Body of pancreas (tissue), 4 donors: ENCODE data around the gene FBXO27. TPM values are rescaled to one million over a fixed set of nuclear protein-coding genes. Genes with fewer than 3 reads are reported as not detected.
A peak's percentile ranks its signal among the peaks of the same experiment; 100 is the strongest.

Source experiments
- ATAC-seq: fragments of 150-250 bp; one replicate; pipeline ENCODE4 v1.9.1; 2016
- DNase-seq, 4 donors: peaks; one replicate each; pipeline ENCODE4 v3.0.0-alpha.2; 2019
- H3K27ac ChIP-seq, 4 donors: fragments of 200-600 bp; sonication (generic); 1 replicate in 3 of 4; 2 replicates in 1 of 4; pipeline versions ENCODE4 v1.5.1 to v1.6.1; 2016 to 2019; ENCODE audit warnings: mild to moderate bottlenecking in 1 of 4, mixed read lengths in 1 of 4, moderate library complexity in 1 of 4
- H3K27me3 ChIP-seq, 2 donors: fragments of 200-600 bp; sonication (generic); one replicate each; pipeline ENCODE4 v1.6.0; 2016; ENCODE audit warnings: mild to moderate bottlenecking in 1 of 2
- H3K36me3 ChIP-seq, 2 donors: fragments of 200-600 bp; sonication (generic); replicated peaks in 1 of 2; 2 replicates each; pipeline ENCODE4 v1.5.1; 2016; ENCODE audit warnings: low read depth in 2 of 2; ENCODE audit not compliant: insufficient read depth in 1 of 2
- H3K4me1 ChIP-seq: fragments of 200-600 bp; sonication (generic); one replicate; pipeline ENCODE4 v1.6.0; 2016
- H3K4me3 ChIP-seq, 2 donors: fragments of 200-600 bp; sonication (generic); 1 replicate in 1 of 2; 2 replicates in 1 of 2; pipeline ENCODE4 v1.5.1; 2016 to 2019
- H3K9me3 ChIP-seq, 3 donors: fragments of 200-600 bp; sonication (generic); 1 replicate in 2 of 3; 2 replicates in 1 of 3; pipeline ENCODE4 v1.5.1; 2016
- POLR2A ChIP-seq, 3 donors: fragments of 450-650 bp; IDR thresholded peaks; one replicate each; pipeline ENCODE4 v1.6.1; 2016; ENCODE audit warnings: antibody characterized with exemption in 3 of 3, mild to moderate bottlenecking in 2 of 3
- WGBS, 2 donors: methylation state at CpG; one replicate each; pipeline ENCODE4 v1.1.5; 2017; 5-methylcytosine and 5-hydroxymethylcytosine counted together
- intact Hi-C: fragments of 100-400 bp; cut with DNase I; formaldehyde crosslinking; loops from one replicate; pipeline ENCODE4 v1.15.1; 2023
- total RNA-seq, 2 donors: library from RNA; depleted of rRNA; stranded (reverse); fragments of >200 nt; gene quantifications; one replicate each; pipeline ENCODE4 v1.1.0, GENCODE V29; 2016
- TF ChIP-seq, protein P1 (sequence below), 7 experiments: fragments of 450-650 bp in 4 of 7; fragments of 200-600 bp in 3 of 7; sonication (generic) in 3 of 7; IDR thresholded peaks; one replicate each; pipeline ENCODE4 v1.5.1; 2016 to 2019; ENCODE audit warnings: antibody characterized with exemption in 7 of 7

The FBXO27 gene
- total RNA-seq, 2 donors from 2014 or later = 0.52 to 4.3 TPM

DNA sequence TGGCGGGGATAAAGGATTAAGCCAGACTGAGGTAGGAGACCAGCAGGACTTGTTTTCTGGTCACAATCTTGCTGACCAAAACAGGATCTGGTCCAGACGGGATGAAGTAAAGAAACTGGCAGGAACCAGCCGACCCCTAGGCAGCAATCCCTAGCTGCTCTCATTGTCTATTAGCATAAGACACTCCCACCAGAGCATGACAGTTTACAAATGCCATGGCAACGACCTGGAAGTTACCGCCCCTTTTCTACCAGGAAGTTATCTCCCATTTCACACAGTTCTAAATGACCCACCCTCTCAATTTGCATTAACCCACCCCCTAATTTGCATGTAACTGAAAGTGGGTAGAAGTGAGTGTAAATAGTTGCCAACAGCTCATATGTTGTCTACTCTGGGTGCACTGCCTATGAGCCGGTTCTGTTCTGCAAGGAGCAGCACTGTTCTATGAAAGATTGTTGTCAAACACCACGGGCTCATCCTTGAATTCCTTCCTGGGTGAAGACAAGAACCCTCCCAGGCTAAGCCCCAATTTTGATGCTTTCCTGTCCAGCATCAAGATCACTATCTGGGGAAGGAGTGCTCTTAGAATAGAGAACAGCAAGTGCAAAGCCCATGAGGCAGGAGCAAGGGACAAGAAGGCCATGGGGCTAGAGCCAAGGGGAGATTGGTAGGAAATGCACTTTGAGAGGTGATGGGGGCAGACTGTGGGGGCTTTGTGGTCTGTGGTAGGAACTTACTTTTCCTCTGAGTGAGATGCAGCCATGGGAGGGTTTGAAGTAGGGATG lies 13.9 kb upstream of the FBXO27 start:
- ATAC-seq (peak; percentile 33), DNase-seq (peak in 1 of 4 donors; percentile 7)
- Histone ChIP-seq H3K4me3 (no peak overlapping the region), H3K36me3 (no peaks in the 10 kb centered on the region), H3K4me1 (no peaks in the 10 kb centered on the region), H3K27me3 (no peaks in the 10 kb centered on the region), H3K9me3 (no peaks in the 10 kb centered on the region), H3K27ac (no peak overlapping the region)
- 65 to 72% methylated on average over 7 of the region's 7 CpGs for WGBS, 2 donors
- TF ChIP-seq, protein P1, sequence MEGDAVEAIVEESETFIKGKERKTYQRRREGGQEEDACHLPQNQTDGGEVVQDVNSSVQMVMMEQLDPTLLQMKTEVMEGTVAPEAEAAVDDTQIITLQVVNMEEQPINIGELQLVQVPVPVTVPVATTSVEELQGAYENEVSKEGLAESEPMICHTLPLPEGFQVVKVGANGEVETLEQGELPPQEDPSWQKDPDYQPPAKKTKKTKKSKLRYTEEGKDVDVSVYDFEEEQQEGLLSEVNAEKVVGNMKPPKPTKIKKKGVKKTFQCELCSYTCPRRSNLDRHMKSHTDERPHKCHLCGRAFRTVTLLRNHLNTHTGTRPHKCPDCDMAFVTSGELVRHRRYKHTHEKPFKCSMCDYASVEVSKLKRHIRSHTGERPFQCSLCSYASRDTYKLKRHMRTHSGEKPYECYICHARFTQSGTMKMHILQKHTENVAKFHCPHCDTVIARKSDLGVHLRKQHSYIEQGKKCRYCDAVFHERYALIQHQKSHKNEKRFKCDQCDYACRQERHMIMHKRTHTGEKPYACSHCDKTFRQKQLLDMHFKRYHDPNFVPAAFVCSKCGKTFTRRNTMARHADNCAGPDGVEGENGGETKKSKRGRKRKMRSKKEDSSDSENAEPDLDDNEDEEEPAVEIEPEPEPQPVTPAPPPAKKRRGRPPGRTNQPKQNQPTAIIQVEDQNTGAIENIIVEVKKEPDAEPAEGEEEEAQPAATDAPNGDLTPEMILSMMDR (IDR thresholded peaks at IDR 0.05) = no peak
- no peak for TF ChIP-seq POLR2A (IDR thresholded peaks at IDR 0.05)
- intact Hi-C loops = no loop called here

DNA sequence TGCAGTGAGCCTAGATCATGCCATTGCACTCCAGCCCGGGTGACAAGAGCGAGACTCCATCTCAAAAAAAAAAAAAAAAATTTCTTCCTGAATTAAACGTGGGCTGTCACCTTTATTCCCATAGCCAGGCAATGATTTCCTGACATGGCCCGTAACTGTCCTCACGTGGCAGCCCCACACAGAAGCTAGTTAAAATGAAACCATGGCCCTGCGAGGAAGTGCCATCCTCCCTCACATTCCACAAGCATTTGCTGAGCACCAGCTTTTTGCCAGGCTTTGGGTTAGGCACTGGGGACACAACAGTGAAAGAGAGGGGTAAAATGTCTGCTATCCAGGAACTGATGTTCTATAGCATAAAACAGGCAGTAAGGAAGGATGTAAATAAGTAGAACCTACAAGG lies 13.2 kb upstream of the FBXO27 start:
- H3K36me3 ChIP-seq = no peaks in the 10 kb centered on the region
- no peak overlapping the region for H3K4me3 ChIP-seq
- no peaks in the 10 kb centered on the region for H3K9me3 ChIP-seq
- DNase-seq = no peak
- 49 to 56% methylated on average over 6 of the region's 6 CpGs for WGBS, 2 donors
- no peak overlapping the region for H3K27ac ChIP-seq
- no peak for ATAC-seq
- intact Hi-C loops = no loop called here
- no peaks in the 10 kb centered on the region for H3K27me3 ChIP-seq
- H3K4me1 ChIP-seq = no peaks in the 10 kb centered on the region
- TF ChIP-seq, protein P1 (IDR thresholded peaks at IDR 0.05) = no peak
- no peak for TF ChIP-seq POLR2A (IDR thresholded peaks at IDR 0.05)

DNA sequence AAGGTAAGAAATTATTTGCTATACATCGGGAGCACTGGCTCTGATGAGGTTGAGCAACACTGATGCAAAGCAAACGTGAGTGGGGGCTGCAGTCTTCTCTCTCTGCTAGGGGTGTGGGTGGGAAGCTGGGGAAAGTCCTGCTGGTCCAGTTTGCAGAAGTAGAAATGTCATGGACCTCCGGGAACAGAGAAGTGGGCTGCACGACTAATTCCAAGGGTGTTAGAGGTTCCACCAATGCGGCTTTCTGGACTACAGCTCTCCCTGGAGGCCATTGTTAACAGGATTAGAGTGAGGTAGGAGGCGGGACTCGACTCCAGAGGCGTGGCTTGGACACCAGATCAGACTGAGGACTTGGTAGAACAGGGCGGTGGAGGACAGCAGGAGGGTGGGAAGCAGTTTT lies 5.7 kb upstream of the FBXO27 start:
- Histone ChIP-seq H3K9me3 (no peaks in the 10 kb centered on the region), H3K36me3 (no peaks in the 10 kb centered on the region), H3K27me3 (no peaks in the 10 kb centered on the region), H3K27ac (no peak overlapping the region), H3K4me1 (no peaks in the 10 kb centered on the region), H3K4me3 (no peak overlapping the region)
- peak; percentile 77 for ATAC-seq
- DNase-seq = peak; percentile 52 to 79 (median 66)
- WGBS, 2 donors = 5% methylated on average over 9 of the region's 9 CpGs
- intact Hi-C loops = no loop called here
- no peak for TF ChIP-seq POLR2A (IDR thresholded peaks at IDR 0.05)
- TF ChIP-seq, protein P1 (IDR thresholded peaks at IDR 0.05) = peak in 5 of 7 experiments; percentile 19 to 50 (median 41)

DNA sequence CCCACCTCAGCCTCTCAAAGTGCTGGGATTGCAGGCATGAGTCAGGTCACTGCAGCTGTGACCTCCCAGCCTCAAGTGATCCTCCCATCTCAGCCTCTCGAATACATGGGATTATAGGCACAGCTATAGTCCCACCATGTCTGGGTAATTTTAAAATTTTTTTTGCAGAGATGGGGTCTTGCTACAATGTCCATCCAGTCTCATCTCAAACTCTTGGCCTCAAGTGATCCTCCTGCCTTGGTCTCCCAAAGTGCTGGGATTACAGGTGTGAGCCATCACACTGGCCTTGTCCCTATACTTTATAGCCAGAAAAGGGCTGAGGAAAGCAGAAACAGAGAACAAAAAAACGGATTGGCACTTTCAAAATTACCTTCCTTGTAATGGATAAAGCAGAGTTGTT lies 4.8 kb upstream of the FBXO27 start:
- ATAC-seq = no peak

More for the DNA sequence above, 4.8 kb upstream of the FBXO27 start:
- DNase-seq = no peak
- intact Hi-C loops = no loop called here
- TF ChIP-seq, protein P1 (IDR thresholded peaks at IDR 0.05) = no peak
- no peak for TF ChIP-seq POLR2A (IDR thresholded peaks at IDR 0.05)
- Histone ChIP-seq H3K4me3 (no peak overlapping the region), H3K36me3 (no peaks in the 10 kb centered on the region), H3K27me3 (no peaks in the 10 kb centered on the region), H3K9me3 (no peaks in the 10 kb centered on the region), H3K4me1 (peaks cover 5% of the 10 kb centered on the region), H3K27ac (no peak overlapping the region)
- WGBS, 2 donors = 41 to 45% methylated on average over 2 of the region's 2 CpGs
